HAP-1 (cell line): ENCODE data around the gene B3GALT6.

ENCODE experiments used
- DNase-seq, 2 experiments: peaks; one replicate each; pipeline ENCODE4 v3.0.0-alpha.2; 2016 to 2020; ENCODE audit warnings: low spot score in 2 of 2
- H3K27me3 ChIP-seq: fragments of 250-450 bp; sonication (Bioruptor Pico); 2 replicates; pipeline ENCODE4 v1.5.1; 2020; ENCODE audit warnings: low read depth, mild to moderate bottlenecking, moderate library complexity
- H3K36me3 ChIP-seq: fragments of 250-450 bp; sonication (Bioruptor Pico); replicated peaks from 2 replicates; pipeline ENCODE4 v1.5.1; 2020; ENCODE audit warnings: mild to moderate bottlenecking
- H3K4me1 ChIP-seq: fragments of 250-450 bp; sonication (Bioruptor Pico); 2 replicates; pipeline ENCODE4 v1.5.1; 2020; ENCODE audit warnings: mild to moderate bottlenecking
- H3K4me3 ChIP-seq: fragments of 250-450 bp; sonication (Bioruptor Pico); 2 replicates; pipeline ENCODE4 v1.5.1; 2020; ENCODE audit warnings: mild to moderate bottlenecking, moderate library complexity
- H3K9me3 ChIP-seq: fragments of 250-450 bp; sonication (Bioruptor Pico); 2 replicates; pipeline ENCODE4 v1.5.1; 2020; ENCODE audit warnings: mild to moderate bottlenecking, moderate library complexity
- in situ Hi-C: fragments of 300-500 bp; cut with MboI; formaldehyde crosslinking; loops from 3 replicates; pipeline ENCODE4 v1.14.3; 2020; ENCODE audit warnings: low sequenced_read_pairs, inconsistent platforms, mixed read lengths

The B3GALT6 gene

GRCh38 chr1:1197551-1198422, 34.2 kb upstream of the B3GALT6 start:
- Histone ChIP-seq H3K27me3 (no peaks in the 10 kb centered on the region), H3K4me1 (no peaks in the 10 kb centered on the region), H3K4me3 (no peak overlapping the region), H3K9me3 (no peaks in the 10 kb centered on the region), H3K36me3 (no peaks in the 10 kb centered on the region)
- in situ Hi-C loops = no loop called here
- DNase-seq = no peak

GRCh38 chr1:1198423-1199140, 33.5 kb upstream of the B3GALT6 start:
- no peaks in the 10 kb centered on the region for H3K4me1 ChIP-seq
- no peaks in the 10 kb centered on the region for H3K36me3 ChIP-seq
- no peak overlapping the region for H3K4me3 ChIP-seq
- in situ Hi-C loops = no loop called here
- DNase-seq = no peak
- no peaks in the 10 kb centered on the region for H3K9me3 ChIP-seq
- H3K27me3 ChIP-seq = no peaks in the 10 kb centered on the region

GRCh38 chr1:1199141-1199960, 32.7 kb upstream of the B3GALT6 start:
- H3K27me3 ChIP-seq = no peaks in the 10 kb centered on the region
- DNase-seq = no peak
- H3K9me3 ChIP-seq = no peaks in the 10 kb centered on the region
- H3K36me3 ChIP-seq = no peaks in the 10 kb centered on the region
- H3K4me1 ChIP-seq = no peaks in the 10 kb centered on the region
- in situ Hi-C loops = no loop called here
- H3K4me3 ChIP-seq = no peak overlapping the region

- no peaks in the 10 kb centered on the region for H3K9me3 ChIP-seq
- no peak for DNase-seq
- in situ Hi-C loops = no loop called here
- H3K4me1 ChIP-seq = no peaks in the 10 kb centered on the region
- H3K27me3 ChIP-seq = no peaks in the 10 kb centered on the region
- no peaks in the 10 kb centered on the region for H3K36me3 ChIP-seq
- H3K4me3 ChIP-seq = peak overlapping the region; percentile 29
Measured at GRCh38 chr1:1199961-1200875, 31.8 kb upstream of the B3GALT6 start.

GRCh38 chr1:1200876-1201810, 30.9 kb upstream of the B3GALT6 start:
- Histone ChIP-seq H3K4me1 (no peaks in the 10 kb centered on the region), H3K27me3 (no peaks in the 10 kb centered on the region), H3K4me3 (peak overlapping the region; percentile 29), H3K9me3 (no peaks in the 10 kb centered on the region), H3K36me3 (no peaks in the 10 kb centered on the region)
- in situ Hi-C loops = no loop called here
- DNase-seq = peak; percentile 9 to 68

GRCh38 chr1:1202831-1203560, 29.0 kb upstream of the B3GALT6 start:
- no peak for DNase-seq
- no peaks in the 10 kb centered on the region for H3K36me3 ChIP-seq
- no peaks in the 10 kb centered on the region for H3K27me3 ChIP-seq
- H3K4me3 ChIP-seq = no peak overlapping the region
- in situ Hi-C loops = no loop called here
- no peaks in the 10 kb centered on the region for H3K9me3 ChIP-seq
- H3K4me1 ChIP-seq = no peaks in the 10 kb centered on the region

- no peaks in the 10 kb centered on the region for H3K27me3 ChIP-seq
- H3K36me3 ChIP-seq = no peaks in the 10 kb centered on the region
- no peaks in the 10 kb centered on the region for H3K4me1 ChIP-seq
- no peak for DNase-seq
- in situ Hi-C loops = no loop called here
- H3K9me3 ChIP-seq = no peaks in the 10 kb centered on the region
- no peak overlapping the region for H3K4me3 ChIP-seq
Measured at GRCh38 chr1:1203561-1204424, 28.2 kb upstream of the B3GALT6 start.

- Histone ChIP-seq H3K4me3 (no peak overlapping the region), H3K36me3 (no peaks in the 10 kb centered on the region), H3K4me1 (no peaks in the 10 kb centered on the region), H3K27me3 (no peaks in the 10 kb centered on the region), H3K9me3 (no peaks in the 10 kb centered on the region)
- in situ Hi-C loops = no loop called here
- no peak for DNase-seq
Measured at GRCh38 chr1:1204425-1204920, 27.6 kb upstream of the B3GALT6 start.

GRCh38 chr1:1204998-1205768, 26.9 kb upstream of the B3GALT6 start:
- in situ Hi-C loops = no loop called here
- no peaks in the 10 kb centered on the region for H3K36me3 ChIP-seq
- no peaks in the 10 kb centered on the region for H3K9me3 ChIP-seq
- no peak for DNase-seq
- no peak overlapping the region for H3K4me3 ChIP-seq
- no peaks in the 10 kb centered on the region for H3K27me3 ChIP-seq
- no peaks in the 10 kb centered on the region for H3K4me1 ChIP-seq

GRCh38 chr1:1205769-1206375, 26.2 kb upstream of the B3GALT6 start:
- in situ Hi-C loops = no loop called here
- no peaks in the 10 kb centered on the region for H3K27me3 ChIP-seq
- DNase-seq = no peak

More at GRCh38 chr1:1205769-1206375, 26.2 kb upstream of the B3GALT6 start:
- no peaks in the 10 kb centered on the region for H3K9me3 ChIP-seq
- no peak overlapping the region for H3K4me3 ChIP-seq
- H3K36me3 ChIP-seq = no peaks in the 10 kb centered on the region
- no peaks in the 10 kb centered on the region for H3K4me1 ChIP-seq
